NCI-H510A (cell line): ENCODE measurements around the gene NT5DC2.

Experiments used
- DNase-seq: peaks from one replicate; lab custom pipeline; 2025; lab: John Stamatoyannopoulos, UW

The NT5DC2 gene

DNA sequence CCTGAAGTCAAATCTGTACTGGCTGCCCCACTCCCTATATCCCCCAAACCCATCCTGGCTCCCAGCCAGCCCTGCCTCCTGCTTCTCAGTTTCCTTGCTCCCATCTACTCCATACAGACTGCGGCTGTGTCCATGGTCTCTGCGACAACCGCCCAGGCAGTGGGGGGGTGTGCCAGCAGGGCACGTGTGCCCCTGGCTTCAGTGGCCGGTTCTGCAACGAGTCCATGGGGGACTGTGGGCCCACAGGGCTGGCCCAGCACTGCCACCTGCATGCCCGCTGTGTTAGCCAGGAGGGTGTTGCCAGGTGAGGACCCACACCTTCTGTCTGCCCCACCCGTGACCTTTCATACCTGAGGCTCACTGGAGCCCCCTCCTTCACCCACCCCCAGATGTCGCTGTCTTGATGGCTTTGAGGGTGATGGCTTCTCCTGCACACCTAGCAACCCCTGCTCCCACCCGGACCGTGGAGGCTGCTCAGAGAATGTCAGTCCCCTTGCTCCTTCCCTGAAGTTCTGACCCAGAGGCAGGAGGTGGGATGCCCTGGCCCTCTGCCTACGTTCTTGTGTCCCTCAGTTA lies 23.8 kb downstream of the NT5DC2 start:
- DNase-seq, result no peak

- no peak for DNase-seq
Observed at GRCh38 chr3:52507359-52507758, 26.3 kb downstream of the NT5DC2 start.

DNA sequence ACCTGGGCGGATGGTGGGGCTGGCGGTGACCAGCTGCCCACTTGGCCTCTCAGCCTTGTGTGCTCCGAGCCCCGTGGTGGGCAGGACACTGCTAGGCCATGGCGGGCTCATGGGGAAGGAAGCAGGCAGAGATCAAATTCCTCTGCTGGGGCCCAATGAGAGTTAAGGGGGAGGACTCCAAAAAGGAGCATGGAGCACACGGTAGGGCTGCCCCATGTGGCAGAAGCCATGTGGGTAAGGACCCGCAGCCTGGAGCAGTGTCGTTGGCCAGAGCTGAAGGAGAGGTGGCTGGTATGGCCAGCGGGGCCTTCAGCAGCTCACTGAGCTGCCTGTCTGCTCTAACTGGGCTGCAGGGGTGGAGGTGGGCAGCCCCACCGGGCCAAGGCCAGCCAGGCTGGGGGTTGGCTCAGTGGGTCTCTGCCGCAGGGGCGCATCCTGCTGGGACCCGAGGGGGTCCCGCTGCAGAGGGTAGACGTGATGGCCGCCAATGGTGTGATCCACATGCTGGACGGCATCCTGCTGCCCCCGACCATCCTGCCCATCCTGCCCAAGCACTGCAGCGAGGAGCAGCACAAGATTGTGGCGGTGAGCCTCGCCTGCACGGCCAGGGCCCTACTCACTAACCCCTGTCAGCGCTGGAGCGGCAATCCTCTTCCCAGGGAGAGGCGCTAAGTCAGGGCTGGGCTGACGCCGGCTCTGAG lies 27.2 kb downstream of the NT5DC2 start:
- DNase-seq, result no peak

DNA sequence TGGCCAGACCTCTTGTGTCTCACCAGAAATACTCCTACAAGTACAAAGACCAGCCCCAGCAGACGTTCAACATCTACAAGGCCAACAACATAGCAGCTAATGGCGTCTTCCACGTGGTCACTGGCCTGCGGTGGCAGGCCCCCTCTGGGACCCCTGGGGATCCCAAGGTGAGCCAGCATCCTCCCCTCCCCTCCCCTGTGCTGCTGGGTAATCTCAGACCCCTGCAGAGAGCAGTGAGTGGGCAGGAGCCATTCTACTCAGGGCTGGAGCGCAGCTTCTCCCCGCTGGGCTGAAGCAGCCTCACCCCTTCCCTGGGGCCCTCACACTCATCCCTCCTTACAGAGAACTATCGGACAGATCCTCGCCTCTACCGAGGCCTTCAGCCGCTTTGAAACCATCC lies 28.7 kb downstream of the NT5DC2 start:
- no peak for DNase-seq

- DNase-seq, result no peak
Observed at GRCh38 chr3:52503788-52504424, 29.8 kb downstream of the NT5DC2 start.

- no peak for DNase-seq
Observed at GRCh38 chr3:52502808-52503350, 30.8 kb downstream of the NT5DC2 start.

DNA sequence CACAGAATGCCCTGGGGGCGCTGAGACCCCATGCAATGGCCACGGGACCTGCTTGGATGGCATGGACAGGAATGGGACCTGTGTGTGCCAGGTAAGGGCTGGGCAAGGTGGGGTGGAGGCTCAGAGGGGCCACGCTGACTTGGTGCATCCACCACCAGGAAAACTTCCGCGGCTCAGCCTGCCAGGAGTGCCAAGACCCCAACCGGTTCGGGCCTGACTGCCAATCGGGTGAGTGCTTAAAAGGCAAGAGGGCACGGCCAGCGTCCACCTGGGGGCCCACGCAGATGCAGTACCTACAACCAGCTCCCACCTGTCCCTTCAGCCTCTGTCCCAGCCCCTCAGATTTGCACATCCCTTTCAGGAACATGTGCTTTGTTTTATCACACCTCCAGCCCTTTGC lies 31.7 kb downstream of the NT5DC2 start:
- DNase-seq, result no peak

DNA sequence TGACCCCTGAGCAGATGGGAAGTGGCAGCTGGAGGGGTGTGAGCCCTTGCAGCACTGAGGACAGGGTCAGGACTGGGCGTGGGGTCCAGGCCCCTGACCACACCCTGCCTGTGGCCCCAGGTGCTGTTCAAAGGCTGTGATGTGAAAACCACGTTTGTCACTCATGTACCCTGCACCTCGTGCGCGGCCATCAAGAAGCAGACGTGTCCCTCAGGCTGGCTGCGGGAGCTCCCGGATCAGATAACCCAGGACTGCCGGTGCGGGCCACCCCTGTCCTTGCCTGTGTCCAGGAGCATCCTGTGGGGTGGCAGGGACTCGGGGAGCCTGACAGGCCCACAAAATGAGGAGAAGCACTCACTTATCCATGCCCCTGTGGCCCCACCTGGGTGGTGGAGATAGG lies 32.6 kb downstream of the NT5DC2 start:
- DNase-seq, result no peak

DNA sequence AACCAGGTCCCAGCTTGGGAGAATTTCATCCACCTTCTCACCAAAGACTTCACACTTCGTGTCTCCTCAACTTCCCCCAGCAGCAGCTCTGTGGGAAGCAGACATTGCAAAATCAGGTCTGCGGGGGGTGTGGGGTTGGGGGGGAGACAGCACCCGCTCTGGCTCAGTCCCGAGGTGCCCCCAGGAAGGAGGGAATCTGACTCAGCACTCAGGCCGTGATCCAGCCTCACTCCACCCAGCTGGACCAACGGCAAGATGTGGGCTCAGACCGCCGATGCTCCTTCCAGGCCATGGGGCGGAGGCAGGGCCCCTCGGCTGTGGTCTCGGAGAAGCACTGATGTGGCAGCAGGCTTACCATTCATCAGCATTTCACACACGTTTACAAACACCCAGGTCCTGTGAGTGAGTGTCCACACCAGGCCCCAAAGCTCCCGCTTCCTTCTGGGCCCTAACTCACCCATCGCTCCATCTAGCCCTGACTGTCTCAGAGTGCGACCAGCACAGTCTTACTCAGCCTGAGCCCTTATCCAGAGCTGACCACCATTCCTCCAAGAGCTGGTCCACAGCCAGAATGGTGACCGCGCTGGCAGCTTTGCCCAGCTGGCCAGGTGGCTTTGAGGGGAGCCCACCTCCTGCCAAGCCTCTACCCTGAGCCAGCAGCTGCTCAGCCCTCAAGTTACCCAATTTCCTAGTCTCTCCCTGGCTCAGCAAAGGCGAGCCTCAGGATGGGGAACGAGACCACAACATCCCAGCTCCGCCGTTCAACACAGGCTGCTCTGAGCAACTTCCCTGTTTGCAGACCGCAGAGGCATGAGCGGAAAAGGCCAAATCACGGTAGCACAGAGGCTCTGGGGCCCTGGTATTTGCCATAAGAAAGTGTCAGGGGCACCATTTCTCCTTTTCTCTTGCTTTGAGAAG lies 35.3 kb downstream of the NT5DC2 start:
- DNase-seq, result no peak

DNA sequence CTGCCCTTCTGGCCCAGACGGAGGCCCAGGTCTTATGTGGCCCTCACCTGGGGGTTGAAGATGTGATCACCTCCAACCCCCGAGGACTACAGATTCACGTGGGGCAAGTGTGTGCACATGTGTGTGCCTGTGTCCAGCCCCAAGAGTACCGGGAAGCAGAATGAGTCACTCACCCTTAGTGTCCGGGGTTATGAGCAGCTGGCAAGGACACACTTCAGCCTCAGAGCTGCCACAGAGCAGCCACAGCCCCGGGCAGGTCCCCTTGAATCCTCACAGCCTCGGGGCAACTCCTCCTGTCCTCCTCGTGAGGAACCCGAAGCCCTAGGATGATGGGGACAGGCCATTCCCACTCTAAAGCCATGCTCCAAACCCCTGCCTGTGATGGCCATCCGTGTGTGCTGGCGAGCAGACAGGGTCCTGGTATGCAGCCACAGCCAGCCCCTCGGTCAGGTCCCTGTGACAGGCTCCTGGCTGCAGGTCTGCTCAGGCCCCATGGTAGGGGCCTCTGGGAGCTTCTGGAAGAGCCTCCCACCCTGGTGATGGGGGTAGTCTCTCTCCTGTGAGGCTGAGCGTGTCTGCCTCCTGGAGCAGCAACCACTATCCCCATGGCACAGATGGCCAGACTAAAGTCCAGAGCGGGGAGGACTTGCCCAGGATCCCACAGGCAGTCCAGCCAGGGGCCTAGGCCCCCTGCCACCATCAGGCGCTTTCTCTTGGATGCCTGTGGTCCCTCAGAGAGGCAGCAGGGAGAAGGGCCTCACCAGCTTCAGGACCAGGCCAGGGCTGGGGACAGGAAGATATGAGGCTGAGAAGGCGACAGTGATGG lies 37.7 kb downstream of the NT5DC2 start:
- no peak for DNase-seq

DNA sequence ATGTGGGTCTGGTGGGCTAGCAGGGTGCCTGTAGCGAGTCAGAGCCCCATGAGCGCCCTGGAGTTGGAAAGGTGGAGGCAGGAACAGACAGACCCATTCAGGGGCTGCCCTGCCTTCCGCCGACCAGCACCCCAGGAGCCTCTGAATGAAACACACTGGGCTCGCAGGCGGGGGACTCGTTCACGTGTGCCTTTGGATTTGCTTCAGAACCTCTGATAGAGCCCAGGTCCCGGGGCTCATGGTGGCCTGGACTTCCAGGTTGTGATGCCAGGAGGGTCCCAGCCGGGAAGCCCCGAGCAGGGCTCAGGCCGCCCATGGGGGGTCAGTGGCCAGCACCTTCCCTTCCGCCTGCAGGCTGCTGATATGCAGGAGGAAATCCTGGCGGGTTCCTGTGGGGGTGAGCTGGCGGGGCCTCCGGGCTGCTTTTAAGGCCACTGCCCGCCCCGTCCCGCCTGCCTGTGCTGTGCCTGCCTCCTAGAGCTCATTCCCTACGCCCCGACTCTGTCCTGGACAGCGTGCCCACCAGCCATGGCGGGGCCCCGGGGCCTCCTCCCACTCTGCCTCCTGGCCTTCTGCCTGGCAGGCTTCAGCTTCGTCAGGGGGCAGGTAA lies 38.7 kb downstream of the NT5DC2 start, which contains the start of gene STAB1:
Gene STAB1, plus strand, starts transcription at position 453 of the 610 bp plus-strand sequence. Its CDS starts 76 bp downstream, at position 529.
- no peak for DNase-seq

DNA sequence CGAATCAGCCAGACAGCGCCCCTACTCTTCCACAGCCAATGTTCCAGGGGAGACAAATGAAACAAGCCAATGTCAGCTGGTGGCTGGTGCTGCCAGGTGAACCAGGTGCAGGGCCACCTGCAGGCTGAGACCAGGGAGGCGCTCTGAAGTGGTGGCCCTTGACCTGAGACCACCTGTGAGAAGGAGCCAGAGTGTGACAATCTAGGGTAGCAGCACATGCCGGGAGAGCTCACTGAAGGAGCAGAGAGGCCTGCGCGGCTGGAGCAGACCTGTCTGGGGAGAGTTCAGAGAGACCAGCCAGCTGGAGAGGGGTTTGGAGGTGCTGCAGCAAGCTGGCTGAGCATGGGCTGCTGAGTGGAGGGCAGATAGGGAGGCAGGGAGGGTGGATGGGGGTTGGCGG lies 39.2 kb downstream of the NT5DC2 start:
- peak; percentile 74 for DNase-seq

- DNase-seq, result no peak
Observed at GRCh38 chr3:52493232-52494017, 40.2 kb downstream of the NT5DC2 start.

DNA sequence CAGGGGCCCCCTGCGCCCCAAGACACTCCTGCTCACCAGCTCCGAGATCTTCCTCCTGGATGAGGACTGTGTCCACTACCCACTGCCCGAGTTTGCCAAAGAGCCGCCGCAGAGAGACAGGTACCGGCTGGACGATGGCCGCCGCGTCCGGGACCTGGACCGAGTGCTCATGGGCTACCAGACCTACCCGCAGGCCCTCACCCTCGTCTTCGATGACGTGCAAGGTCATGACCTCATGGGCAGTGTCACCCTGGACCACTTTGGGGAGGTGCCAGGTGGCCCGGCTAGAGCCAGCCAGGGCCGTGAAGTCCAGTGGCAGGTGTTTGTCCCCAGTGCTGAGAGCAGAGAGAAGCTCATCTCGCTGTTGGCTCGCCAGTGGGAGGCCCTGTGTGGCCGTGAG lies 41.6 kb downstream of the NT5DC2 start:
- no peak for DNase-seq

- no peak for DNase-seq
Observed at GRCh38 chr3:52490939-52491526, 42.6 kb downstream of the NT5DC2 start.

GRCh38 chr3:52490035-52490938 lies 43.4 kb downstream of the NT5DC2 start:
- DNase-seq, result no peak

DNA sequence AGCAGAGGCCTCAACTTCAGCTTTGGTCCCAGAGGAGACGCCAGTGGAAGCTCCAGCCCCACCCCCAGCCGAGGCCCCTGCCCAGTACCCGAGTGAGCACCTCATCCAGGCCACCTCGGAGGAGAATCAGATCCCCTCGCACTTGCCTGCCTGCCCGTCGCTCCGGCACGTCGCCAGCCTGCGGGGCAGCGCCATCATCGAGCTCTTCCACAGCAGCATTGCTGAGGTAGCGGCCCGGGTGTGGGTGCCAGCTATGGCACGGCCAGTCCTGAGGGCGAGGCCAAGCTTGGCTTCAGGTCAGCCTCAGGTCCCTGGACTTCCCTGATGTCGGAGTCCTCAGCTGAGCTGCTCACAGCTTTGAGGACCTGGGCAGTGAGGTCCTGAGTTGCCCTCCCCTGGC lies 44.2 kb downstream of the NT5DC2 start:
- DNase-seq, result no peak

- DNase-seq, result no peak
Observed at GRCh38 chr3:52488746-52489145, 44.9 kb downstream of the NT5DC2 start.
